HG03045 (cell line): ENCODE data around the gene DNAH8.

Experiments used
- ATAC-seq: cut with Tn5 transposase; IDR thresholded peaks from one replicate; pipeline ENCODE4 v1.9.1; 2021; ENCODE audit warnings: mild to moderate bottlenecking, moderate library complexity; ENCODE audit not compliant: unreplicated experiment

The DNAH8 gene

GRCh38 chr6:39061182-39061581 lies 346.1 kb downstream of the DNAH8 start:
- no peak for ATAC-seq

GRCh38 chr6:39061588-39061987 lies 346.5 kb downstream of the DNAH8 start:
- no peak for ATAC-seq

DNA sequence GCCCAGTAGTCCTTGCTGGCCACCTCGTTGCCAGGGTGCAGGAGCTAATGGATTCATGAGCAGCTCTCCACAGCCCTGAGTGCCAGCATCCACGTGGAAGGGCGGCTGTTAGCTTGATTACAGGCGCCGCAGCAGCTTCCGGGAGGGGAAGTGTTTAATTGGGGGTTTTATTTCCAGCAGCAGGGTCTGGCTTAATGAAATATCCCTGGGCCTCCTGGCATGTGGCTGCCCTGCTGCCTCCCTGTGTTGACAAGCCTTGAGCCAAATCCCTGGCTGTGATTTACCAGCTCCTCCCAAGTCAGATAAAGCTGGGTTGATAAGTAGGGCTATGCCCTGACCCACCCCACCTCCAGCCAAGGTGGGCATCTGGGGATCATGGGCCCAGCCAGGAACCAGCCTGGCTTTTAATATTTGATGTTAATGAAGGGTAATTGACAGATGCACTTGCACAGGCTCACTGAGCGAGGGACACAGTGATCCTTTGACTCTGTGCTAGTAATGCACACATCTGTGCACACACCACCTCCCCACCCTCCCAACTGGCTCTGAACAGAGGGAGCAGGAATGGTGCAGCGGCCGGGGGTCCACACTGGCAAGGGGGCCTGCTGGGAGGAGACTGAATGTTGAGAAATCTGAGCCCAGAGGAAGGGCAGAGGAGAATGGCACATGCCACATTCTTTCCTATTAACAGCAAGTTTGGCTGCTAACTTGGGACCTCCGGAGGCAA lies 347.1 kb downstream of the DNAH8 start:
- ATAC-seq = no peak

DNA sequence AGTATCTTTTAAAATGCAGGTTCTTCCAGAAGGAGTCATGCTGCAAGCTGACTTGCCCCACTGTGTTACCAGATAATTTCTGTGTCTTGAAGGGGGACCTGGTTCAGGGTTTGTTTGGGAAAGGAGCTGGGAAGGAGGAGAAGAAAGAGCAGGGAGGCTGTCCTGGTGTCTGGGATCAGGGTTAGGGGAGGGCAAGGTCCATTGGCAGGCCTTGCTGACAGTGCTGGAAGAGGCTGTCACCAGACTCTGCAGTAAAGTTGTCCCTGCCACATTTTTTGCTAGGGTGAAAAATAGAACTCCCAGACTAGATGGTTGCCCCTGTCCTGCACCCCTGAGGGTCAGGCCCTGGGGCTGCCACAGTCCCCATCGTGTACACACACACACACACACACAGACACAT lies 348.4 kb downstream of the DNAH8 start:
- no peak for ATAC-seq

GRCh38 chr6:39065561-39065960 lies 350.4 kb downstream of the DNAH8 start:
- ATAC-seq = no peak

- no peak for ATAC-seq
Observed at GRCh38 chr6:39068391-39068790, 353.3 kb downstream of the DNAH8 start.

GRCh38 chr6:39072830-39073229 lies 357.7 kb downstream of the DNAH8 start:
- no peak for ATAC-seq

DNA sequence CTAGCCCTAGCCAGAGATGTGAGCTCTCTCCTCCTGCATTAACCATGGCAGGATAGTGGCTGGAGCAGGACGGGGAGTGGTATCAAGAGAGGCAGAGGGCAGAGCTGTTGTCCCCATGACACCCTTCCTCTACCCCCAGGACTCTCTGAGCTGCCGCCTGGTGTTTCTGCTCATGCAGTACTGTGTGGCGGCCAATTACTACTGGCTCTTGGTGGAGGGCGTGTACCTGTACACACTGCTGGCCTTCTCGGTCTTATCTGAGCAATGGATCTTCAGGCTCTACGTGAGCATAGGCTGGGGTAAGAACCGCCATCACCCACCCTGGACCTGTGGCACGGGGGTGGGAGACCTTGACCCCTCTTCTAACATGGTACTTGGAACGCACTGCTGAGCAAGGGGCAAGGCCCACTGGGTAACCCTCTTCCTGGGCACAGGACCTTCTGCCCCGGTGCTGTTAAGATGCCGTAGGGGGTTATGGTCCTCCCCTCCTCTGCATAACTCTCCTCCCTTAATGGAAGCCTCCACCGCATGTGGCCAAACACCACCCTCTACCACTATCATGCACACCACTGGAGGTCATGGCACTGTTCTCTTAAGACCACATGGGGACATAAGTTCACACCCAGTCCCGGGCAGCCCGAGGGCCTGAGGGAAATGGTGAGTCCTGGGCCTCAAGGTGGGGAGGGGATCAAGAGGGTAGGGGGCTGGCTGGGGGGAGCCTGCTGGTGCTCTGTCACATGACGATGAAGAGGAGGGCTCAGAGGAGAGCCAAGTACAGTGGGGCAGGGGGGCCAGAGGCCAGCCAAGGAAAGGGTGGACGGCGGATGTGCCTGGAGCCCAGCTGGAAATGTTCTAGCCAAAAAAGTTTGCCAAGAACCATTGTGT lies 358.6 kb downstream of the DNAH8 start:
- ATAC-seq = no peak

DNA sequence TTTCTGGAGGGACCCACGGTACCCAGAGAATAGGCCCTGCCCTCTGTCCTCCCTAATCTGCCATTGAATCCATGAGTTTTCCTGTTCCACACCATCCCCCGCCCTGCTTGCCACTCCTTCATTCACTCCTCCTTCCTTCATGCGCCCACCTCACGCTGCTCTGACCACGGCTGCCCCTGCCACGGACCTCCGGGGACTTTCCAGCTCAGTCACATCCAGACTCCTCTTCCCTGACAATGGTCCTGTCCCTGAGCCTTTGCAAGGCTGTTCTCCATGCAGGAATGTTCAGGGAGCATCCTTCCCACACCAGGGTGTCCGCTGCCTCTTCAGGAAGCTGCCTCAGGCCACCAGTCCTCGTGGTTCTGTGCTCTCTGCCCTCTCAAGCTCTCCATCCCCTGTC lies 359.4 kb downstream of the DNAH8 start:
- ATAC-seq = no peak

DNA sequence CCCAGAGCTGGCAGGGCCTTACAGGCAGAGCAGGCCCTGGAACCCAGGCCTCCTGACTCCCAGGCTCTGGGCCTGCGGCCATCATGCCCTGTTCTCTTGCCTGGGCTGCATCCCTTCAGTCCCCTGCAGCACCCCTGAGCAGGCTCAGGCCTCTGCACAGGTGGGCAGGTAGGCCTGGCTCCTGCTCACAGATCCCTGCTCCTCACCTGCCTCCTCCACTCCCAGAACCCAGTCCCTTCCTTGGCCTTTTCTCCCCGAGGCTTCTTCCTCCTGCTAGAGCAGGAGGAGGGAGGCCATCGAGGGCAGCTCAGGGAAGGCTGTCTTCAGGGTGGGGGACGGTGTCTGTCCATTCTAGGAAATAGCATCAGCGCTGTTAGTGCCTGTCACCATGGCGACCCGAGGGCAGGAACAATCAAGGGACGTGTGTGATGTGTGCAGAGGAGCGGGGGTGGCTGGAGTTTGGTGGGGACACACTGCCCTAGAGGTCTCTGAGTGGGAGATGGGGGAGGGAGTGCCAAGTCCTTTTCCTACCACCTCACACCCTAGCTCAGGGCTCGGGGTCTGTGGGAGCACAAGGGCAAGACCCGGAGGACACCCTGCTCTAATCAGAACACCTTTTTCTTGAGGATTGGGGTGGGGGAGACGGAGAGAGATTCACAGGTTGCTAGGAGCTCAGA lies 360.0 kb downstream of the DNAH8 start:
- ATAC-seq = no peak

- ATAC-seq = no peak
Observed at GRCh38 chr6:39075807-39076622, 360.9 kb downstream of the DNAH8 start.

DNA sequence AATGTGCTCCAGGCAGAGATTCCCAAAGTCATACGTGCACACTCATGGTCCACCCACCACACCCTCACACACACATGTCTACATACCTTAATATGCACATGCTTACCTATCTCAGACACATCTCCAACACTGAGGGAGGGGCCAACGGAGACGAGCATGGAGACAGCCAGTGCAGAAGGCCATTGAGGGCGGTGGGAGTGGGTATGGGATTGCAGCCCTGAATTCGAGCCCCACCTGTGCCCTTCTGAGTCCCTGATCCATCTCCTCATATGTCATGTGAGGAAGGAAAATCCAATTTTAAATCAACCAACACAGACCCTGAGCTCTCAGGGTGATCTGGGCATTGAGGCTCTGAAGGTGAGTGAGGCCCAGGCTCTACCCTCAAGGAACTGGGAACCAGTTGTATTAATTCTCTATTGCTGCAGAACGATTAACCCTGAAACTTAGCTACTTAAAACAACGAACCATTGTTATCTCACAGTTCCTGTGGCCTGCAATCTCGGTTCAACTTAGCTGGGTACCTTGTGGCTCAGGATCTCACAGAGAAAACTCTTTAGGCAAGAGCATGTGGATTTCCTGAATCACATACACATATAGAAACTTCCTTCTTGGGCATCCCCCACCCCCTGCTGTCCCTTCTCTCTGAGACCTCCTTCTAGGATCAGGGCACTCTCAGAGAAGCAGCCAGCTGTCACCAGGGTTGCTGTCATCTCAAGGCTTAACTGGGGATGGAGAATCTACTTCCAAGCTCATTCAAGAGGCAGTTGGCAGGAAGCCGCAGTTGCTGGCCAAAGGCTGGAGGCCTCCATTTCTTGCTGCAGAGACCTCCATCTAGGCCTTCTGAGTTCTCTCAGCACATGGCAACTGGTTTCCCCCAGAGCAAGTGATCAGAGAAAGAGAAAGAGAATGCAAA lies 361.8 kb downstream of the DNAH8 start:
- ATAC-seq = no peak

DNA sequence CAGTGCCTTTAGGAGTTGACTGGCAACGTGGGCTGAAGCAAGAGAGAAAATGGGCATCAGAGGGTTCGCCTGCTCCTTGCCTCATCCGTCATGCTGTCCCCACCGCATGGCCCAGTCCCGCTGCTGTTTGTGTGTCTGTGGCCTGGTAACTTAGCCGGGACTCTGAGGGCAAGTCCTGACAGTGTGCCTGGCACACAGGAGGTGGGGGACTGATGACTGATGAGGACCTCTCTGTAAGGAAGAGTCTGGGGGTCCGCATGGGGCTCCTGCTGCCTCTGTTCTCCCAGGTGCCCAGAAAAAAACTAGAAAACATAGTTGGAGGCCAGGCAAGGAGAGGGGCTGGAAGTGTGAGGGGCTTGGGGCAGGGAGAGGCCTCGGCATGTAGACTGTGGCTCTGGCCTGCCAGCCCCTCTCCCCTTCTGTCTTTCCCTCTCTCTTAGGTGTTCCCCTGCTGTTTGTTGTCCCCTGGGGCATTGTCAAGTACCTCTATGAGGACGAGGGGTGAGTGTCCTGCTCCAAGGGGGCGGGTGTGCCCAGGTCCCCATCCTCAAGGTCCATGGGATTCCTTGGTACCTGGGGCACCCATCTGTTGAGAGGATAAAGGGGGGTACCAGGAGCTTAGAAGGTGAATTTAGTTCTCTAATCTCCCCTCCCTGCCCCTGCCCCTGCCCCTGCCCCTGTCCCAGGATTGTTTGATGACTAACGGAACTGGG lies 362.9 kb downstream of the DNAH8 start:
- ATAC-seq = no peak

DNA sequence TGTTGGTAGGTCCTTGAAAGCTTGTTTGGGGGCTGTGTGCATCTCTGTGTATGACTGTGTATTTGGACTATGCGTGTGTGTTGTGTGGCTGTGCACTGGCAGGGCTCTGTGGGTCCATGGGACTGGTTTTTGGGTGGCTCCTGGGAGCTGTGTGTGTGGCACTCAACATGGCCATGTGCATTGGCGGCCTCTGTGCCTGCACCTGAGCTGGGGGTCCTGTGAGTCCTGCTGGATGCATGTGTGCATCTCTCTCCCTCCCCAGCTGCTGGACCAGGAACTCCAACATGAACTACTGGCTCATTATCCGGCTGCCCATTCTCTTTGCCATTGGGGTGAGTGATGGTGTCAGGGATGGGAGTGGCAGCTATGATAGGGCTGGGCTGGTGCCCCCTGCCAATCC lies 363.6 kb downstream of the DNAH8 start:
- no peak for ATAC-seq

GRCh38 chr6:39079197-39080125 lies 364.4 kb downstream of the DNAH8 start:
- no peak for ATAC-seq
